ENCODE data around the gene MBP. TPM values are rescaled to one million over a fixed set of nuclear protein-coding genes. Genes with fewer than 3 reads are reported as not detected.
A peak's percentile ranks its signal among the peaks of the same experiment; 100 is the strongest.

The MBP gene
- total RNA-seq = 10 to 100 TPM; 15.4 to 15.8 TPM

DNA sequence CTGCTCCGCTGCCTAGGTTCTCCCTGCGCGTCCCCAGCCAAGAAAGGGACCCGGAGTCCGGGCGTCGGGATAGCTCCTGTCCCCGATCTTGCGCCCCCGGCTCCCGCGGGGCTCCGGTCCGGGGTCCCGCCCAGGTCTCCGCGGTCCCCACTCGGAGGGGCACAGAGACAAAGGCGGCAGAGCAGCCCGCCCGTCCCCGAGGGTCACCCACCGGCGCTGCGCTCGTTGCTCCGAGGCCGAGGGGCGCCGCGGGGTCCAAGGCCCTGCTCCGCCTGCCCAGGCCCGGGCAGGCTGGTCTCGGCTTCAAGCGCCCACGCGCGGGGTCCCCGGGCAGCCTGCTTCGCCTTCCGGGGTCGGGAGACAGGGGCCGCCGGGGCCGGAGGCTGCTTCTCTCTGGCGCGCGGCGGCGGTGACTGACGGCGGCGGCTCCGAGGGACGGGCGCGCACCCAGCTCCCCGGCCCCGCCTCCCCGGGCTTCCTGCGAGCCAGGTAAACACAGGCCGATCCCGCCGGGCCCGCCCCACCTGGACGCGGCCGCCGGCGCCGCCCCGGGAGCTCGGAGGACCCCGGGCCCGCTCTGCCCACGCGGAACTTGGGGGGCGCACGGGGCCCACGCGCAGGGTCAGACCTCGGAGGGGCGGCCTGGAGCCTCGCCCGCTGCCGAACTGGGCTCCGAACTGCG, at the start of gene MBP:
Gene MBP (minus strand): TSS at position 415 of the 682 bp plus-strand sequence. CDS start 27,522 bp downstream, outside the sequence.
- Histone ChIP-seq H3K4me1 (peaks cover 0 to 52% of the 10 kb centered on the region in 2 donors), H3K27me3 (no peaks in the 10 kb centered on the region), H3K36me3 (no peaks in the 10 kb centered on the region), H3K9me3 (no peaks in the 10 kb centered on the region), H3K27ac (peak within 1 kb of the TSS; percentile 97), H3K4me3 (peak within 1 kb of the TSS; percentile 85 to 86)
- no peak for DNase-seq (ENCODE audit: low spot score)
- TF ChIP-seq, protein P1, sequence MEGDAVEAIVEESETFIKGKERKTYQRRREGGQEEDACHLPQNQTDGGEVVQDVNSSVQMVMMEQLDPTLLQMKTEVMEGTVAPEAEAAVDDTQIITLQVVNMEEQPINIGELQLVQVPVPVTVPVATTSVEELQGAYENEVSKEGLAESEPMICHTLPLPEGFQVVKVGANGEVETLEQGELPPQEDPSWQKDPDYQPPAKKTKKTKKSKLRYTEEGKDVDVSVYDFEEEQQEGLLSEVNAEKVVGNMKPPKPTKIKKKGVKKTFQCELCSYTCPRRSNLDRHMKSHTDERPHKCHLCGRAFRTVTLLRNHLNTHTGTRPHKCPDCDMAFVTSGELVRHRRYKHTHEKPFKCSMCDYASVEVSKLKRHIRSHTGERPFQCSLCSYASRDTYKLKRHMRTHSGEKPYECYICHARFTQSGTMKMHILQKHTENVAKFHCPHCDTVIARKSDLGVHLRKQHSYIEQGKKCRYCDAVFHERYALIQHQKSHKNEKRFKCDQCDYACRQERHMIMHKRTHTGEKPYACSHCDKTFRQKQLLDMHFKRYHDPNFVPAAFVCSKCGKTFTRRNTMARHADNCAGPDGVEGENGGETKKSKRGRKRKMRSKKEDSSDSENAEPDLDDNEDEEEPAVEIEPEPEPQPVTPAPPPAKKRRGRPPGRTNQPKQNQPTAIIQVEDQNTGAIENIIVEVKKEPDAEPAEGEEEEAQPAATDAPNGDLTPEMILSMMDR (IDR thresholded peaks at IDR 0.05) = no peak

DNA sequence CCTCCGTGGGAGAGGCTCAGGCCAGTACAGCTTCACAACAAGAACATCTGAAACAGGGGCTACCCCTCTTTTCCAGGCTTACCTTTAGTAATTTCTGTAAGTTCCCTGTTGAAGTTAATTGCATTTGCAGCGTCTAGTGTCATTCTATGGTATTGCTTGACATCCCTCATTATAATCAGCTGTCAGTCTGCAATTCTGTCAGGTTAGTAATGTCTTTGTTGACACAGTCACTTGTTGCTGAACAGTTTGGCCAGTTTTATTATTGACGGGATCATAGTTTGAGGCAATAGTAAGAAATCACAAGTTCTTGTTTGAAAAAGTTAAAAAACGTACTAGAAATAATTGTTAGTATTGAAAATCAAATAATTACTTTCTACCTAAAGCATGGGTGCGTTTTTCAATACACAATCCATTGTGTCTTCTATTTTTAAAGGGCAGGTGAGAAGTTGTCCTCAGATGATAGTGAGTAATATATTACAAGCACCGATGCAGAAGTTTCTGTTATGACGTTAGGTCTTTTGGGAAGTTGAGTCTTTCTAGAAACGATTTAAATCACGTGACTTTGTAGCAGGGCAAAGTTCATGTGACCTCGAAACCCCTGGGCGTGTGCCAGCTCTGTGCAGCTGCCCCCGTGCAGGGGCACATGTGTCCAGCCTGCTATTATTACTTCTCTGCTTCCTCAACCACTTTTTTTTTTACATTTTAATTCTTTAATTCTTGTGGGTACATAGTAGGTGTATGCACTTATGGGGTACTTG, 49.5 kb upstream of the MBP start:
- Histone ChIP-seq H3K36me3 (no peaks in the 10 kb centered on the region), H3K4me3 (no peak overlapping the region), H3K27me3 (no peaks in the 10 kb centered on the region), H3K4me1 (no peaks in the 10 kb centered on the region), H3K27ac (no peak overlapping the region), H3K9me3 (peaks cover 0 to 8% of the 10 kb centered on the region in 2 donors)
- no peak for DNase-seq (ENCODE audit: low spot score)
- TF ChIP-seq, protein P1 (IDR thresholded peaks at IDR 0.05) = no peak

DNA sequence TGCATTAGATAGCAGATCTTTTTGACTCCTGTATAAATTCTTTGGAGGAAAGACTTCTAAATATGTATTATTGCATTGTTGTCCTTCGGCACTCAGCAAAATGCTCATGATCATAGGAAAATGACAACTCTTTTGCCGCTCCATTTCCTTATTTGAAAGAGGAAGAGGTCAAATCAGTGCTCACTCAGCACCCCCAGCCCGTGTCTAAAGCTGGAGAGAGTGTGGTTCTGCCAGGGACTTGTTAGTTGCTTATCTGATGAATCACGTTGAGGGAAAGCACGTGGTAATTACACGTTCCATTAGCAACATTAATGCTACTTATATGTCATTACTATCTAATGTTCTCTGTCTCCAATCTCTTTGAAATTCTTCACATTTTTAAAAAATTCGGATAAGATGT, 46.0 kb upstream of the MBP start:
- H3K27me3 ChIP-seq = no peaks in the 10 kb centered on the region
- TF ChIP-seq, protein P1 (IDR thresholded peaks at IDR 0.05) = no peak
- H3K4me1 ChIP-seq = no peaks in the 10 kb centered on the region
- H3K36me3 ChIP-seq = no peaks in the 10 kb centered on the region
- H3K27ac ChIP-seq = no peak overlapping the region
- no peak overlapping the region for H3K4me3 ChIP-seq
- no peak for DNase-seq (ENCODE audit: low spot score)
- no peaks in the 10 kb centered on the region for H3K9me3 ChIP-seq

DNA sequence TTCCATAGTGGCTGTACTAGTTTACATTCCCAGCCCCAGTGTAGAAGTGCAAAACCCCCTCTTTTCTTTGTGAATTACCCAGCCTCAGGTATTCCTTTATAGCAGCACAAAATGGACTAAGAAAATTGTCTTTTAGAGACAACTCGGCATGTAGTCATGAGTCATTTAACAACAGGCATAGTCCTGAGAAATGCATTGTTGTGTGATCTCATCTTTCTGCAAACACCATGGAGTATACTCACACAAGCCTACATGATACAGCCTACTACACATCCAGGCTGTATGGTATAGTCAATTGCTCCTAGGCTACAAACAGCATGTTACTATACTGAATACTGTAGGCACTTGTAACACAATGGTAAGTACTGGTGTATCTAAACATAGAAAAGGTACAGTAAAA, 44.4 kb upstream of the MBP start:
- no peak overlapping the region for H3K4me3 ChIP-seq
- no peak overlapping the region for H3K27ac ChIP-seq
- TF ChIP-seq, protein P1 (IDR thresholded peaks at IDR 0.05) = no peak
- no peaks in the 10 kb centered on the region for H3K4me1 ChIP-seq
- no peaks in the 10 kb centered on the region for H3K27me3 ChIP-seq
- H3K36me3 ChIP-seq = no peaks in the 10 kb centered on the region
- no peak for DNase-seq (ENCODE audit: low spot score)
- no peaks in the 10 kb centered on the region for H3K9me3 ChIP-seq

DNA sequence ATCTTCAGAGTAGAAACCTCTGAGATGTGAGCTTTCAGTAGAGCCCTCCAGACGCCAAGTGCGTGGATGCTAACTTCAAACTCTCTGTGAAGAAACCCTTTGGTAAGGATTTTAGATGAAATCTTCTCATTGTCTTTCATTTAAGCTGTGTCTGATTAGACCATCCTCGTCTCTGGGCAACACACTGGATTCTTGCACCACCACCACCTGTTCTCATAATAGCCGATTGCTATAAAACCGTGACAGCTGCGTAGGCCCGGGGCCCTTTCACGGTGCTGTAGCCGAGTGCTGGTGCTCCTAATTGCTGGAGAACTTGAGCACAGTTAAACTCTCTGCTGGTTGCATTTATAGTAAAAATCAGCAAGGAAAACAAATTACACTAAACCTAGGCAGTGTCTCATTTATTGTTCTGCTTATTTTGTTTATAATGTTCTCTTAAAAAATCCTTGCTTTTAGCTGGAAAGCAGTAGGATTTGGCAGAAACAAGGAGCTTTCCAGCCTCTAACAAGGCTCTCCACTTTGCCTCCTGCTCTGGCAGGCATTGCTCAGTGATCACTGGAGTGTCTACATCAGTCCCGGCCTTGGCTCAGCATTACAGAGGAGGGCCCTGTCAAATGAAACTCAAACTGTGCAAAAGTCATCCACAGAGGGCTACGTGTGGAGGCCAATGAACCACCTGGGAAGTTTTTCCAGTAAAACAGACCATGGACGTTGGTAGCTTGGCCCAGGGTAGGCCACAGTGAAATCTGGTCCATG, 40.9 kb upstream of the MBP start:
- DNase-seq (ENCODE audit: low spot score) = no peak
- H3K27ac ChIP-seq = no peak overlapping the region
- H3K27me3 ChIP-seq = no peaks in the 10 kb centered on the region
- H3K9me3 ChIP-seq = no peaks in the 10 kb centered on the region
- TF ChIP-seq, protein P1 (IDR thresholded peaks at IDR 0.05) = no peak
- no peaks in the 10 kb centered on the region for H3K4me1 ChIP-seq
- no peak overlapping the region for H3K4me3 ChIP-seq
- H3K36me3 ChIP-seq = no peaks in the 10 kb centered on the region

Measured in right atrium auricular region (tissue), 2 donors.